Glutamatergic neuron (in vitro differentiated cells): Measurements from ENCODE around the gene FAM161B. TPM values are rescaled to one million over a fixed set of nuclear protein-coding genes. Genes with fewer than 3 reads are reported as not detected.
"Not testable (repeated sequence)": the region's sequence is repeated elsewhere in the genome, so short reads cannot be mapped to it uniquely, and the experiment has no call there.

ENCODE experiments used
- DNase-seq: peaks from one replicate; pipeline ENCODE4 v3.0.0; 2022
- H3K27ac Mint-ChIP-seq: one replicate; pipeline ENCODE4 v1.8.0; 2020; ENCODE audit warnings: mild to moderate bottlenecking, mixed read lengths, inconsistent platforms; ENCODE audit not compliant: unreplicated experiment
- H3K27me3 Mint-ChIP-seq: one replicate; pipeline ENCODE4 v1.8.0; 2020; ENCODE audit warnings: mild to moderate bottlenecking, moderate library complexity, mixed read lengths, inconsistent platforms; ENCODE audit not compliant: unreplicated experiment
- H3K36me3 Mint-ChIP-seq: one replicate; pipeline ENCODE4 v1.8.0; 2020; ENCODE audit warnings: mild to moderate bottlenecking, mixed read lengths, inconsistent platforms; ENCODE audit not compliant: unreplicated experiment
- H3K4me1 Mint-ChIP-seq: one replicate; pipeline ENCODE4 v1.8.0; 2020; ENCODE audit warnings: mild to moderate bottlenecking, low read depth, mixed read lengths, inconsistent platforms; ENCODE audit not compliant: unreplicated experiment
- H3K4me3 Mint-ChIP-seq: one replicate; pipeline ENCODE4 v1.8.0; 2020; ENCODE audit warnings: mild to moderate bottlenecking, mixed read lengths, inconsistent platforms; ENCODE audit not compliant: unreplicated experiment
- H3K9me3 Mint-ChIP-seq: one replicate; pipeline ENCODE4 v1.8.0; 2020; ENCODE audit warnings: mild to moderate bottlenecking, moderate library complexity, mixed read lengths, inconsistent platforms; ENCODE audit not compliant: unreplicated experiment
- total RNA-seq: library from RNA; stranded (reverse); fragmentation: NEBNext Ultra II Directional; extraction: Animal tissue kit (Norgen Biotek cat#: 25700); gene quantifications from one replicate; pipeline ENCODE4 v1.2.1, GENCODE V29; 2021; ENCODE audit not compliant: unreplicated experiment
- TF ChIP-seq, protein P1 (sequence below): fragments of 200-600 bp; sonication (generic); IDR thresholded peaks from one replicate; pipeline ENCODE4 v1.5.0; 2021; ENCODE audit not compliant: partially characterized antibody, unreplicated experiment

Gene FAM161B
- total RNA-seq, 1 donor from 2014 or later: 2.8 TPM

DNA sequence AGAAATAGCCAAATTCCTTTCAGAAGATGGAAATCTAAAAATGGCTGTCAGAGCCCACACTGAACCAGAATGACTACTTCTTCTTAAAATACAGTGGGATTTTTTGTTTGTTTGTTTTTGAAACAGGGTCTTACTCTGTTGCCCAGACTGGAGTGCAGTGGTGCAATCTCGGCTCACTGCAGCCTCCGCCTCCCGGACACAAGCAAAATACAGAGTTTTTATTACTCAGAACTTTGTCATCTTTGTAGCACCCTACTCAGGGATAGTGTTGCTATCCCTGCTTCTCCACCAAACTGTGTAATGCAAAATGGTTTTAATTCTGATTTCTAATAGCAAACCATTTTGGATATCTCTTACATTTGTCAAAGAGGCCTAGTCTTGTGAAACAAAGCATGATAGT lies 46.9 kb downstream of the FAM161B start:
- H3K4me1 Mint-ChIP-seq: no peaks in the 10 kb centered on the region
- no peaks in the 10 kb centered on the region for H3K9me3 Mint-ChIP-seq
- no peaks in the 10 kb centered on the region for H3K36me3 Mint-ChIP-seq
- no peak for DNase-seq
- peaks cover under 1% of the 10 kb centered on the region for H3K27me3 Mint-ChIP-seq
- no peak overlapping the region for H3K27ac Mint-ChIP-seq
- TF ChIP-seq, protein P1, sequence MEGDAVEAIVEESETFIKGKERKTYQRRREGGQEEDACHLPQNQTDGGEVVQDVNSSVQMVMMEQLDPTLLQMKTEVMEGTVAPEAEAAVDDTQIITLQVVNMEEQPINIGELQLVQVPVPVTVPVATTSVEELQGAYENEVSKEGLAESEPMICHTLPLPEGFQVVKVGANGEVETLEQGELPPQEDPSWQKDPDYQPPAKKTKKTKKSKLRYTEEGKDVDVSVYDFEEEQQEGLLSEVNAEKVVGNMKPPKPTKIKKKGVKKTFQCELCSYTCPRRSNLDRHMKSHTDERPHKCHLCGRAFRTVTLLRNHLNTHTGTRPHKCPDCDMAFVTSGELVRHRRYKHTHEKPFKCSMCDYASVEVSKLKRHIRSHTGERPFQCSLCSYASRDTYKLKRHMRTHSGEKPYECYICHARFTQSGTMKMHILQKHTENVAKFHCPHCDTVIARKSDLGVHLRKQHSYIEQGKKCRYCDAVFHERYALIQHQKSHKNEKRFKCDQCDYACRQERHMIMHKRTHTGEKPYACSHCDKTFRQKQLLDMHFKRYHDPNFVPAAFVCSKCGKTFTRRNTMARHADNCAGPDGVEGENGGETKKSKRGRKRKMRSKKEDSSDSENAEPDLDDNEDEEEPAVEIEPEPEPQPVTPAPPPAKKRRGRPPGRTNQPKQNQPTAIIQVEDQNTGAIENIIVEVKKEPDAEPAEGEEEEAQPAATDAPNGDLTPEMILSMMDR: no peak
- H3K4me3 Mint-ChIP-seq: no peak overlapping the region

DNA sequence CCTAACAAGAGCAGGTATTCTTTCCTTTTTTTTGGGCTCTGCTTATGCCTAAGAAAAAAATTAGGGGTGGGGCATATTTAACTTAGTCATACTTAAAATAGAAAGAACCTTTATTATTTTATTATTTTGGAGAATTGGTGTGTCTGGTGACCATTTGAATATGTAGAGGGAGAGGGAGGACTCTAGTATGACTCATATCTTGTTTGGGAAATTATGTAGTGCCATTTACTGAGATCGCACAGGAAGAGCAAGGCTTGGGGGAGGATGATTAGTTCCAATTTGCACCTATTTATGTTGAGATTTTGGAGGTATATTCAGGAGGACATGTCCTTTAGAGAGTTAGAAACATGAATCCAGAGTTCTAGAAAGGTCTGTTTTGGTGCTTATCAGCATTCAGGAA lies 53.4 kb downstream of the FAM161B start:
- H3K9me3 Mint-ChIP-seq: no peaks in the 10 kb centered on the region
- no peaks in the 10 kb centered on the region for H3K4me1 Mint-ChIP-seq
- TF ChIP-seq, protein P1: no peak
- no peaks in the 10 kb centered on the region for H3K36me3 Mint-ChIP-seq
- no peak overlapping the region for H3K27ac Mint-ChIP-seq
- no peaks in the 10 kb centered on the region for H3K27me3 Mint-ChIP-seq
- no peak overlapping the region for H3K4me3 Mint-ChIP-seq
- no peak for DNase-seq

DNA sequence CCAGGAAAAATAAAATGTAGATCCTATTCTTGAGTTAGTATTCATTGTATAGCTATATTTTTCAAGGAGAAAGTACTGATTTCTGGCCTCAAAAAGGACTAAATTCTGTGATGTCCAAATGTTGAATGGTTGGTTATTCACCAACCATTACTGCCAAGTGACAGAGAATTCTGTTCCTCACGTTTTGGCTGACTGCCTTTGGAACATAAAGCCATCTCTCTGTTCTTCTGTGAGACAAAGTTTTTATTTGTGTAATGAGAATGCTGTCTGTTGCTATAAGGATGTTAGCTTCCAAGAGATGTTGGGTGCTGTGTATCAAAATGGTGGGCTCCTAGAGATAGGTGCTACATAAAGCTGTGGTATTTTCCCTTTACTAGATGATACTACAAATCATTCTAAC lies 54.0 kb downstream of the FAM161B start:
- Mint-ChIP-seq H3K4me1 (no peaks in the 10 kb centered on the region), H3K27ac (no peak overlapping the region), H3K36me3 (no peaks in the 10 kb centered on the region), H3K4me3 (no peak overlapping the region), H3K9me3 (no peaks in the 10 kb centered on the region), H3K27me3 (no peaks in the 10 kb centered on the region)
- no peak for DNase-seq
- TF ChIP-seq, protein P1: no peak

DNA sequence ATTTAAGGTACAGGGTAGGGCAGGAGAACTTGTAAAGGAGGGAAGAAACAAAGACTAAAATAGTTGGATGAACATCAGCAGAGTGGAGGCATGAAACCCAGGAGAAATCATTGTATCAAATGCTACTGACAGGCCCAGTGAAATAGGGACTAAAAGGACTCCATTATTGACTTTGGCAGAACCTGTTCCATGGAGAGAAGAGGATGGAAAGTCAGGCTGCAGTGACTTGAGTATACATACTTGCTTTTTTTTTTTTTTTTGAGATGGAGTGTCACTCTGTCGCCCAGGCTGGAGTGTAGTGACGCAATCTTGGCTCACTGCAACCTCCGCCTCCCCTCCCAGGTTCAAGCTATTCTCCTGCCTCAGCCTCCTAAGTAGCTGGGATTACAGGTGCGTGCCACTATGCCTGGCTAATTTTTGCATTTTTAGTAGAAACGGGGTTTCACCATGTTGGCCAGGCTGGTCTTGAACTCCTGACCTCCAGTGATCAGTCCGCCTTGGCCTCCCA lies 55.7 kb downstream of the FAM161B start:
- H3K27ac Mint-ChIP-seq: not testable (repeated sequence)

DNA sequence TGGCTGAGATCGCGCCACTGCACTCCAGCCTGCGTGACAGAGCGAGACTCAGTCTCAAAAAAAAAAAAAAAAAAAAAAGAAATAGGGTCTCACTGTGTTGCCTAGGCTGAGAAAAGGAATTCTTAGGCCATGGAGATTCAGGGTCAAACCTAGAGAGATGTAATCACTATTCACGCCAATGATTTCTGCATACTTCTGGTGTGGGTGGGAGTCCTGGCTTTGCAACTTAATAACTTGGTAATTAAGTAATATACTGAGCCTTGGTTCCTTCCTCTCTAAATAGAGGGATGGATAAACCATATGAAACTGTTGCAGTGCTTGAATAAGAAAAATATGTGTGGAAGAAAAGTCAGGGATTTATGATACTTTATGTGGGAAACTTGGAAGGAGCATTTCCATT lies 60.5 kb downstream of the FAM161B start:
- no peak overlapping the region for H3K27ac Mint-ChIP-seq
- no peak for DNase-seq
- no peak overlapping the region for H3K4me3 Mint-ChIP-seq
- TF ChIP-seq, protein P1: no peak
- H3K9me3 Mint-ChIP-seq: peaks cover 2% of the 10 kb centered on the region
- peaks cover 2% of the 10 kb centered on the region for H3K27me3 Mint-ChIP-seq
- peaks cover 11% of the 10 kb centered on the region for H3K4me1 Mint-ChIP-seq
- no peaks in the 10 kb centered on the region for H3K36me3 Mint-ChIP-seq

More for the DNA sequence above, 55.7 kb downstream of the FAM161B start:
- not testable (repeated sequence) for H3K36me3 Mint-ChIP-seq, H3K27me3 Mint-ChIP-seq, H3K4me3 Mint-ChIP-seq, DNase-seq, H3K9me3 Mint-ChIP-seq, H3K4me1 Mint-ChIP-seq
